GM12878 (cell line): Measurements from ENCODE around the gene ANKMY1. TPM values are rescaled to one million over a fixed set of nuclear protein-coding genes. Genes with fewer than 3 reads are reported as not detected.

ENCODE experiments used
- ATAC-seq: fragments of 200-7000 bp; cut with Tn5 transposase; 3 replicates; pipeline ENCODE4 v1.9.1; 2020; ENCODE audit warnings: mild to moderate bottlenecking, moderate library complexity
- BruUV-seq: library from RNA; stranded (reverse); fragments of 400-500 nt; replicated peaks from 2 replicates; lab custom pipeline; 2021; lab: Mats Ljungman, UMichigan
- CTCF ChIA-PET: fragments of 300-600 bp; sonication (Branson Sonifier 250); formaldehyde crosslinking; extraction: SDS; loops from one replicate; lab custom pipeline; 2021; ENCODE audit warnings: inconsistent platforms; lab: Yijun Ruan, JAX
- POLR2A ChIA-PET: fragments of 350-600 bp; formaldehyde crosslinking; extraction: SDS; loops from one replicate; lab custom pipeline; 2021; ENCODE audit warnings: inconsistent platforms; lab: Charles Lee
- RAD21 ChIA-PET: fragments of 300-600 bp; sonication (Branson Sonifier 250); formaldehyde crosslinking; loops from one replicate; lab custom pipeline; 2023; ENCODE audit warnings: antibody characterized with exemption; ENCODE audit not compliant: unreplicated experiment; lab: Charles Lee
- SMC1A ChIA-PET: fragments of 300-600 bp; sonication (Branson Sonifier 250); formaldehyde crosslinking; loops from one replicate; lab custom pipeline; 2023; ENCODE audit not compliant: unreplicated experiment, uncharacterized antibody; lab: Charles Lee
- DNase-seq: peaks from one replicate; pipeline ENCODE4 v3.0.0-alpha.2; 2011; ENCODE audit warnings: low read depth, low spot score
- FAIRE-seq: peaks from 3 replicates; lab custom pipeline; 2011; peaks lifted over from hg19 to GRCh38; lab: Jason Lieb, UNC
- H2AFZ ChIP-seq: 2 replicates; pipeline ENCODE4 v1.6.0; 2011; ENCODE audit warnings: low read depth, low read length, control low read depth; ENCODE audit not compliant: control insufficient read depth
- H3K27ac ChIP-seq: 2 replicates; pipeline ENCODE4 v1.5.1; 2011; ENCODE audit warnings: control low read depth; ENCODE audit not compliant: control insufficient read depth, insufficient read depth
- H3K27me3 ChIP-seq, 2 experiments: replicated peaks in 1 of 2; 2 replicates each; pipeline versions ENCODE4 v1.6.0 to v1.6.1; 2011; ENCODE audit warnings: low read length in 1 of 2; ENCODE audit not compliant: control insufficient read depth in 2 of 2, insufficient read depth in 2 of 2
- H3K36me3 ChIP-seq, 2 experiments: 2 replicates each; pipeline ENCODE4 v1.5.1; 2011; ENCODE audit warnings: low read length in 1 of 2; ENCODE audit not compliant: control insufficient read depth in 2 of 2, insufficient read depth in 2 of 2
- H3K4me1 ChIP-seq: 2 replicates; pipeline ENCODE4 v1.6.1; 2011; ENCODE audit warnings: mild to moderate bottlenecking, low read length, moderate library complexity, mixed read lengths; ENCODE audit not compliant: control insufficient read depth, insufficient read depth
- H3K4me2 ChIP-seq: 2 replicates; pipeline ENCODE4 v1.6.0; 2011; ENCODE audit warnings: control low read depth; ENCODE audit not compliant: control insufficient read depth, insufficient read depth
- H3K4me3 ChIP-seq: fragments of 200-600 bp; sonication (generic); 2 replicates; pipeline ENCODE4 v1.5.1; 2016
- H3K79me2 ChIP-seq: 2 replicates; pipeline ENCODE4 v1.6.0; 2011; ENCODE audit warnings: low read length; ENCODE audit not compliant: control insufficient read depth, insufficient read depth
- H3K9ac ChIP-seq: 2 replicates; pipeline ENCODE4 v1.8.0; 2011; ENCODE audit warnings: low read length, control low read depth, mixed read lengths; ENCODE audit not compliant: control insufficient read depth, insufficient read depth
- H3K9me3 ChIP-seq: replicated peaks from 3 replicates; pipeline ENCODE4 v1.5.1; 2011; ENCODE audit warnings: mild to moderate bottlenecking, low read length; ENCODE audit not compliant: control insufficient read depth, insufficient read depth
- H4K20me1 ChIP-seq: 2 replicates; pipeline ENCODE4 v1.6.0; 2011; ENCODE audit not compliant: control insufficient read depth, insufficient read depth
- BHLHE40 ChIP-seq, 2 experiments: fragments of 450-650 bp in 1 of 2; IDR thresholded peaks; 2 replicates each; pipeline ENCODE4 v1.6.1; 2011 to 2017; ENCODE audit warnings: low read depth in 2 of 2, borderline replicate concordance in 1 of 2, improper control_type of control experiment in 1 of 2, low read length in 1 of 2, mild to moderate bottlenecking in 1 of 2
- CTCF ChIP-seq, 3 experiments: IDR thresholded peaks in 2 of 3; conservative IDR thresholded peaks in 1 of 3; 2 replicates each; pipeline ENCODE4 v1.5.1; 2011; ENCODE audit warnings: low read depth in 3 of 3, low read length in 3 of 3, mild to moderate bottlenecking in 3 of 3, control low read depth in 2 of 3, moderate library complexity in 2 of 3, inconsistent platforms in 1 of 3, mixed read lengths in 1 of 3; ENCODE audit not compliant: control insufficient read depth in 2 of 3, insufficient read depth in 1 of 3; ENCODE audit errors: extremely low read depth in 1 of 3
- IRF4 ChIP-seq: IDR thresholded peaks from 2 replicates; pipeline ENCODE4 v1.6.1; 2011; ENCODE audit warnings: low read depth, low read length
- RAD21 ChIP-seq: IDR thresholded peaks from 2 replicates; pipeline ENCODE4 v1.6.1; 2011; ENCODE audit warnings: mild to moderate bottlenecking, low read depth, low read length, moderate library complexity; ENCODE audit not compliant: insufficient read depth
- SIX5 ChIP-seq: IDR thresholded peaks from 2 replicates; pipeline ENCODE4 v1.6.1; 2011; ENCODE audit warnings: mild to moderate bottlenecking, low read depth, low read length, moderate library complexity; ENCODE audit not compliant: severe bottlenecking
- SMC3 ChIP-seq: IDR thresholded peaks from 2 replicates; pipeline ENCODE4 v1.6.1; 2011; ENCODE audit warnings: low read length, improper control_type of control experiment, borderline replicate concordance
- YY1 ChIP-seq: IDR thresholded peaks from 2 replicates; pipeline ENCODE4 v1.6.1; 2011; ENCODE audit warnings: low read depth, mild to moderate bottlenecking, low read length
- ZNF207 ChIP-seq: fragments of 450-650 bp; IDR thresholded peaks from 2 replicates; pipeline ENCODE4 v1.6.1; 2014; ENCODE audit warnings: antibody characterized with exemption, mild to moderate bottlenecking, borderline replicate concordance
- WGBS: methylation state at CpG from one replicate; pipeline ENCODE4 v1.1.6; 2016; ENCODE audit warnings: low lambda C conversion rate; ENCODE audit not compliant: insufficient replicate concordance, insufficient coverage; ENCODE audit errors: missing lambda C conversion rate; 5-methylcytosine and 5-hydroxymethylcytosine counted together
- in situ Hi-C: fragments of 300-500 bp; cut with MboI; formaldehyde crosslinking; loops from 9 replicates; pipeline ENCODE4 v1.14.3; 2018; ENCODE audit warnings: mixed read lengths
- intact Hi-C: fragments of 100-400 bp; cut with micrococcal nuclease; formaldehyde crosslinking; loops from one replicate; pipeline ENCODE4 v1.14.2; 2022; ENCODE audit not compliant: unreplicated experiment
- polyA plus RNA-seq, 11 experiments: library from polyadenylated mRNA; depleted of rRNA in 4 of 11; unstranded in 6 of 11; stranded (reverse) in 5 of 11; fragments of >200 nt; fragmentation: Nextera tagmentation in 4 of 11; fragmentation: Illumina TruSeq in 1 of 11; extraction: Ambion mirVana in 4 of 11; extraction: Trizol in 1 of 11; gene quantifications; 1 replicate in 1 of 11; 2 replicates in 10 of 11; pipeline versions ENCODE4 v1.2.1 to v1.2.3, GENCODE V29; 2011 to 2016; ENCODE audit warnings: inconsistent platforms in 2 of 11, missing spikeins in 2 of 11, low read depth in 1 of 11
- total RNA-seq, 4 experiments: library from RNA; depleted of rRNA in 3 of 4; stranded (reverse); fragments of >200 nt in 3 of 4; fragmentation: Illumina TruSeq in 1 of 4; extraction: Trizol in 1 of 4; gene quantifications; 2 replicates each; pipeline versions ENCODE4 v1.2.1 to v1.2.3, GENCODE V29; 2013 to 2021

ANKMY1 gene
- total and polyA plus RNA-seq, 10 of the 15 experiments (the other 5 are each of a cell fraction or from before 2014, with no cell fraction given), result 1.1 to 15.3 (median 11.1) TPM

- DNase-seq (no peak), ATAC-seq (peak; percentile 11; the same call in 2 of the 3 replicates), FAIRE-seq (no peak)
- Histone ChIP-seq H3K9ac (no peak overlapping the region), H3K4me2 (peak overlapping the region; percentile 26; the same call in 1 of the 2 replicates), H2AFZ (no peak overlapping the region), H3K4me1 (peaks cover 35% of the 10 kb centered on the region), H3K27me3 (no peaks in the 10 kb centered on the region), H3K36me3 (peaks cover 0 to 9% of the 10 kb centered on the region in 2 experiments; a peak in 1 of 4 replicates), H3K9me3 (no peaks in the 10 kb centered on the region; the same call in 2 of the 3 replicates), H4K20me1 (no peaks in the 10 kb centered on the region), H3K4me3 (no peak overlapping the region), H3K79me2 (peaks cover 35% of the 10 kb centered on the region), H3K27ac (no peak overlapping the region)
- ChIA-PET SMC1A (interaction anchor here (0.6 to 12.1 kb wide), 4 partner anchors 24 to 42 kb away, joined by 3 to 124 read pairs (median 3); partner anchors contain the start of gene CAPN10), RAD21 (interaction anchor here (1.5 to 11.7 kb wide), 3 partner anchors 9 to 43 kb away, joined by 5 to 206 read pairs (median 6); partner anchors contain the start of gene CAPN10), CTCF (interaction anchor here (1.3 to 7.9 kb wide), 4 partner anchors 10 to 42 kb away, joined by 4 to 45 read pairs (median 20); partner anchors contain the start of gene CAPN10), POLR2A (interaction anchor here (1.0 to 2.7 kb wide), 2 partner anchors 9 to 28 kb away, joined by 3 to 8 read pairs; no protein-coding TSS in a partner anchor)
- WGBS, result 44% methylated on average over 9 of the region's 9 CpGs
- no TSS peak for BruUV-seq
- TF ChIP-seq CTCF (IDR thresholded peaks at IDR 0.05 in 2 of 3, conservative IDR thresholded peaks at IDR 0.05 in 1 of 3; ENCODE audit: control insufficient read depth in 2 of 3, extremely low read depth in 1 of 3, insufficient read depth in 1 of 3, low read depth in 3 of 3, low read length in 3 of 3) (peak; percentile 63 to 82 (median 73)), ZNF207 (no peak), SMC3 (peak; percentile 47; the same call in 1 of the 2 replicates), SIX5 (no peak), YY1 (peak; percentile 67; the same call in 1 of the 2 replicates), IRF4 (0 out of 2 replicates have a peak, but pooled peaks have one; percentile 40), RAD21 (peak; percentile 55), BHLHE40 (IDR thresholded peaks at IDR 0.05; ENCODE audit: borderline replicate concordance in 1 of 2, low read depth in 2 of 2, low read length in 1 of 2) (peak in 1 of 2 experiments; percentile 71; a peak in 2 of 4 replicates)
- intact Hi-C loops (no loop called here), in situ Hi-C loops (no loop called here)
These were observed 1.2 kb downstream of the ANKMY1 start for GRCh38 chr2:240556553-240557100.
